ENCODE results near the gene MAD2L1BP. TPM values are rescaled to one million over a fixed set of nuclear protein-coding genes. Genes with fewer than 3 reads are reported as not detected.

The MAD2L1BP gene
- total RNA-seq, 1 experiment from 2014 or later, result 30.1 TPM

DNA sequence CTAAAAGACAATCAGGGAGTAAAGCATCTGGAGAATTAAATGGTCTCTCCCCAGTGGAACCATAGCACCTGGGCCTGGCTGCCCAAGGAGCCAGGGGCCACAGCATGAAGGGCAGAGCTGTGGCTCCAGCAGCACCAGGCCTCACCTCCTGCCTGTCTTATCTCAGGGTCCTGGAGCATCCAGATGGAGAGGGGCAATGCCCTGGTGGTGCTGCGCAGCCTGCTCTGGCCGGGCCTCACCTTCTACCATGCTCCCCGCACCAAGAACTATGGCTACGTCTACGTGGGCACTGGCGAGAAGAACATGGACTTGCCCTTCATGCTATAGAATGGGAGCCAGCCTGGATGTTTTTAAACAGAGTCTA lies 35.0 kb downstream of the MAD2L1BP start:
- no peaks in the 10 kb centered on the region for H3K9me3 Mint-ChIP-seq
- peak overlapping the region; percentile 50; the same call in 1 of the 2 replicates for H3K27ac Mint-ChIP-seq
- H3K36me3 Mint-ChIP-seq, result peaks cover 39% of the 10 kb centered on the region
- TF ChIP-seq, protein P1, sequence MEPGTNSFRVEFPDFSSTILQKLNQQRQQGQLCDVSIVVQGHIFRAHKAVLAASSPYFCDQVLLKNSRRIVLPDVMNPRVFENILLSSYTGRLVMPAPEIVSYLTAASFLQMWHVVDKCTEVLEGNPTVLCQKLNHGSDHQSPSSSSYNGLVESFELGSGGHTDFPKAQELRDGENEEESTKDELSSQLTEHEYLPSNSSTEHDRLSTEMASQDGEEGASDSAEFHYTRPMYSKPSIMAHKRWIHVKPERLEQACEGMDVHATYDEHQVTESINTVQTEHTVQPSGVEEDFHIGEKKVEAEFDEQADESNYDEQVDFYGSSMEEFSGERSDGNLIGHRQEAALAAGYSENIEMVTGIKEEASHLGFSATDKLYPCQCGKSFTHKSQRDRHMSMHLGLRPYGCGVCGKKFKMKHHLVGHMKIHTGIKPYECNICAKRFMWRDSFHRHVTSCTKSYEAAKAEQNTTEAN (CRISPR knock-in tag; IDR thresholded peaks at IDR 0.05), result no peak
- no peak for TF ChIP-seq NFYB (CRISPR knock-in tag; conservative IDR thresholded peaks at IDR 0.05; ENCODE audit: low read depth)
- TF ChIP-seq ELF4 (CRISPR knock-in tag; IDR thresholded peaks at IDR 0.05; ENCODE audit: low read depth), result no peak
- TF ChIP-seq ZNF425 (CRISPR knock-in tag; conservative IDR thresholded peaks at IDR 0.05), result no peak
- TF ChIP-seq CTCF (IDR thresholded peaks at IDR 0.05), result no peak
- no peak for TF ChIP-seq MYBL2 (CRISPR knock-in tag; IDR thresholded peaks at IDR 0.05)
- no peak for TF ChIP-seq FOXJ3 (CRISPR knock-in tag; IDR thresholded peaks at IDR 0.05; ENCODE audit: borderline replicate concordance)
- POLR2A ChIA-PET, result interaction anchor here (1.2 to 2.3 kb wide), 2 partner anchors 44 to 100 kb away, joined by 4 to 9 read pairs; partner anchors contain the start of gene VEGFA
- H3K4me1 Mint-ChIP-seq, result peaks cover 36% of the 10 kb centered on the region
- H3K27me3 Mint-ChIP-seq (ENCODE audit: low read depth), result peaks cover 5% of the 10 kb centered on the region; the same call in 1 of the 2 replicates
- DNase-seq (ENCODE audit: low spot score) (no peak), ATAC-seq (no peak)
- no peak overlapping the region for H3K4me3 Mint-ChIP-seq
- CTCF ChIA-PET, result interaction anchor here (0.6 to 7.0 kb wide), 9 partner anchors 10 to 409 kb away, joined by 3 to 68 read pairs (median 5); partner anchors contain the start of gene VEGFA

DNA sequence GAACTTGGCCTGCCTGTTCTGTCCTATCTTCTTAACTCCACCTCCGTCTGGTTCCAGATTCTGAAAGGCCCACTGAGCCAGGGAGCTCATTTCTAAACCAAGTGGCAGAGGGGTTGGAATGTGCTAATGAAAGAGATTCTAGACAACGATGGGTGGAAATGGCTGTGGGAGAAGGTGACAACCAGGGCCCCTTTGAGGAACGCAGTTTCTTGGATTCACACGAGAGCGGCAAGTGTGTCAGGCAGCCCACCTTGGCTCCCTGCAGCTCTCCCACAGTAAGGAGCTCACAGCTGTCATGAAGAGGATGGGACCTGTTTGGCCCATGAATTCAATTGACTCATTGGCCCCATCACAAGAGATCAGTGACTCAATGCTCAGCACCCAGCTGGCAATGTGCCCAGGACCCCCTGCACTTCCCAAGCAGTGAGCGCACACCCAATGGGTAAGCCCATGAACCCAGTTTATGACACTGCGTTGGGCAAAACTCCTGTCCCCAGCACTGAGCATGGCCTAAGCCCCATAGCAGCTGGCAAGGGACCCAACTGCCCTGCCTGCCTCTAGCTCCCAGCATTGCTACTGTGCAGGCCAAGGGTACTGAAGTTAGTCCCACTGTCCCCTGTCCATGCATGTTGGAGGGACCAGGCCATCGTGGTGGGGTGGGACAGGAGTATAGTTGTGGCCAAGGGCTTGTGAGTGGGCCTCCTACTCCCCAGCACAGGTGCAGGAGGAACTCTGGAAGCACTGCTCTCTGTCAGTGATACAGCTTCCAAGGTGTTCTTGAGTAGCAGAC lies 35.6 kb downstream of the MAD2L1BP start:
- CTCF ChIA-PET, result interaction anchor here (0.6 to 7.0 kb wide), 5 partner anchors 87 to 403 kb away, joined by 3 to 68 read pairs (median 4); partner anchors contain the start of gene VEGFA
- Mint-ChIP-seq H3K4me3 (no peak overlapping the region), H3K27me3 (ENCODE audit: low read depth) (peaks cover 4% of the 10 kb centered on the region; the same call in 1 of the 2 replicates), H3K4me1 (peaks cover 36% of the 10 kb centered on the region), H3K9me3 (no peaks in the 10 kb centered on the region), H3K27ac (no peak overlapping the region), H3K36me3 (peaks cover 45% of the 10 kb centered on the region)
- POLR2A ChIA-PET, result interaction anchor here (2.3 kb wide), 1 partner anchor 99 kb away, joined by 9 read pairs; the partner anchor contains the start of gene VEGFA
- DNase-seq (ENCODE audit: low spot score), result no peak
- no peak for ATAC-seq
- TF ChIP-seq JUN (CRISPR knock-in tag; IDR thresholded peaks at IDR 0.05), result no peak
- no peak for TF ChIP-seq ZNF138 (CRISPR knock-in tag; conservative IDR thresholded peaks at IDR 0.05)
- TF ChIP-seq, protein P2, sequence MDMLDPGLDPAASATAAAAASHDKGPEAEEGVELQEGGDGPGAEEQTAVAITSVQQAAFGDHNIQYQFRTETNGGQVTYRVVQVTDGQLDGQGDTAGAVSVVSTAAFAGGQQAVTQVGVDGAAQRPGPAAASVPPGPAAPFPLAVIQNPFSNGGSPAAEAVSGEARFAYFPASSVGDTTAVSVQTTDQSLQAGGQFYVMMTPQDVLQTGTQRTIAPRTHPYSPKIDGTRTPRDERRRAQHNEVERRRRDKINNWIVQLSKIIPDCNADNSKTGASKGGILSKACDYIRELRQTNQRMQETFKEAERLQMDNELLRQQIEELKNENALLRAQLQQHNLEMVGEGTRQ (CRISPR knock-in tag; IDR thresholded peaks at IDR 0.05), result no peak
- no peak for TF ChIP-seq MAX (CRISPR knock-in tag; IDR thresholded peaks at IDR 0.05)
- no peak for TF ChIP-seq ZNF671 (CRISPR knock-in tag; IDR thresholded peaks at IDR 0.05)
- TF ChIP-seq E2F1 (CRISPR knock-in tag; IDR thresholded peaks at IDR 0.05), result no peak
- TF ChIP-seq, protein P3, sequence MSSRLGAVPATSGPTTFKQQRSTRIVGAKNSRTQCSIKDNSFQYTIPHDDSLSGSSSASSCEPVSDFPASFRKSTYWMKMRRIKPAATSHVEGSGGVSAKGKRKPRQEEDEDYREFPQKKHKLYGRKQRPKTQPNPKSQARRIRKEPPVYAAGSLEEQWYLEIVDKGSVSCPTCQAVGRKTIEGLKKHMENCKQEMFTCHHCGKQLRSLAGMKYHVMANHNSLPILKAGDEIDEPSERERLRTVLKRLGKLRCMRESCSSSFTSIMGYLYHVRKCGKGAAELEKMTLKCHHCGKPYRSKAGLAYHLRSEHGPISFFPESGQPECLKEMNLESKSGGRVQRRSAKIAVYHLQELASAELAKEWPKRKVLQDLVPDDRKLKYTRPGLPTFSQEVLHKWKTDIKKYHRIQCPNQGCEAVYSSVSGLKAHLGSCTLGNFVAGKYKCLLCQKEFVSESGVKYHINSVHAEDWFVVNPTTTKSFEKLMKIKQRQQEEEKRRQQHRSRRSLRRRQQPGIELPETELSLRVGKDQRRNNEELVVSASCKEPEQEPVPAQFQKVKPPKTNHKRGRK (CRISPR knock-in tag; IDR thresholded peaks at IDR 0.05; ENCODE audit: borderline replicate concordance), result no peak
- TF ChIP-seq TCF7 (CRISPR knock-in tag; IDR thresholded peaks at IDR 0.05; ENCODE audit: low read depth), result no peak
- no peak for TF ChIP-seq ELF4 (CRISPR knock-in tag; IDR thresholded peaks at IDR 0.05; ENCODE audit: low read depth)
- no peak for TF ChIP-seq FOXK1 (CRISPR knock-in tag; IDR thresholded peaks at IDR 0.05)
- TF ChIP-seq, protein P4, sequence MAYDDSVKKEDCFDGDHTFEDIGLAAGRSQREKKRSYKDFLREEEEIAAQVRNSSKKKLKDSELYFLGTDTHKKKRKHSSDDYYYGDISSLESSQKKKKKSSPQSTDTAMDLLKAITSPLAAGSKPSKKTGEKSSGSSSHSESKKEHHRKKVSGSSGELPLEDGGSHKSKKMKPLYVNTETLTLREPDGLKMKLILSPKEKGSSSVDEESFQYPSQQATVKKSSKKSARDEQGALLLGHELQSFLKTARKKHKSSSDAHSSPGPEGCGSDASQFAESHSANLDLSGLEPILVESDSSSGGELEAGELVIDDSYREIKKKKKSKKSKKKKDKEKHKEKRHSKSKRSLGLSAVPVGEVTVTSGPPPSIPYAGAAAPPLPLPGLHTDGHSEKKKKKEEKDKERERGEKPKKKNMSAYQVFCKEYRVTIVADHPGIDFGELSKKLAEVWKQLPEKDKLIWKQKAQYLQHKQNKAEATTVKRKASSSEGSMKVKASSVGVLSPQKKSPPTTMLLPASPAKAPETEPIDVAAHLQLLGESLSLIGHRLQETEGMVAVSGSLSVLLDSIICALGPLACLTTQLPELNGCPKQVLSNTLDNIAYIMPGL (CRISPR knock-in tag; IDR thresholded peaks at IDR 0.05), result no peak
- TF ChIP-seq RORB (CRISPR knock-in tag; IDR thresholded peaks at IDR 0.05), result no peak
- no peak for TF ChIP-seq TP53 (CRISPR knock-in tag; IDR thresholded peaks at IDR 0.05)
- TF ChIP-seq TEAD4 (CRISPR knock-in tag; IDR thresholded peaks at IDR 0.05), result no peak
- TF ChIP-seq, protein P5, sequence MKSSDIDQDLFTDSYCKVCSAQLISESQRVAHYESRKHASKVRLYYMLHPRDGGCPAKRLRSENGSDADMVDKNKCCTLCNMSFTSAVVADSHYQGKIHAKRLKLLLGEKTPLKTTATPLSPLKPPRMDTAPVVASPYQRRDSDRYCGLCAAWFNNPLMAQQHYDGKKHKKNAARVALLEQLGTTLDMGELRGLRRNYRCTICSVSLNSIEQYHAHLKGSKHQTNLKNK (CRISPR knock-in tag; IDR thresholded peaks at IDR 0.05), result no peak

Data from WTC11 (cell line).